GM12892 (cell line): ENCODE measurements around the gene BFSP1.

ENCODE experiments used
- DNase-seq: peaks from one replicate; pipeline ENCODE4 v3.0.0; 2011; ENCODE audit not compliant: insufficient read length
- FAIRE-seq: peaks from 2 replicates; lab custom pipeline; 2011; peaks lifted over from hg19 to GRCh38; lab: Jason Lieb, UNC
- POLR2A ChIP-seq: IDR thresholded peaks from 2 replicates; pipeline ENCODE4 v1.6.1; 2011; ENCODE audit warnings: low read depth, low read length, control low read depth
- POLR2AphosphoS5 ChIP-seq: IDR thresholded peaks from 2 replicates; pipeline ENCODE4 v1.6.1; 2011; ENCODE audit warnings: low read depth, low read length, control low read depth
- TAF1 ChIP-seq: IDR thresholded peaks from 2 replicates; pipeline ENCODE4 v1.6.1; 2011; ENCODE audit warnings: low read depth, mild to moderate bottlenecking, control low read depth, low read length, borderline replicate concordance

Gene BFSP1

GRCh38 chr20:17556837-17557674 lies 25.9 kb upstream of the BFSP1 start:
- no peak for TF ChIP-seq POLR2AphosphoS5
- no peak for TF ChIP-seq TAF1
- FAIRE-seq (no peak), DNase-seq (no peak)

- DNase-seq (no peak), FAIRE-seq (no peak)
- TF ChIP-seq POLR2AphosphoS5: no peak
- no peak for TF ChIP-seq TAF1
- TF ChIP-seq POLR2A: no peak
Observed at GRCh38 chr20:17555106-17555505, 23.9 kb upstream of the BFSP1 start.

GRCh38 chr20:17549131-17549530 lies 18.0 kb upstream of the BFSP1 start:
- DNase-seq (no peak), FAIRE-seq (no peak)
- TF ChIP-seq TAF1 (no peak), POLR2A (no peak), POLR2AphosphoS5 (no peak)

- FAIRE-seq (no peak), DNase-seq (no peak)
- TF ChIP-seq TAF1 (no peak), POLR2A (no peak), POLR2AphosphoS5 (no peak)
Observed at GRCh38 chr20:17545127-17545526, 13.9 kb upstream of the BFSP1 start.

DNA sequence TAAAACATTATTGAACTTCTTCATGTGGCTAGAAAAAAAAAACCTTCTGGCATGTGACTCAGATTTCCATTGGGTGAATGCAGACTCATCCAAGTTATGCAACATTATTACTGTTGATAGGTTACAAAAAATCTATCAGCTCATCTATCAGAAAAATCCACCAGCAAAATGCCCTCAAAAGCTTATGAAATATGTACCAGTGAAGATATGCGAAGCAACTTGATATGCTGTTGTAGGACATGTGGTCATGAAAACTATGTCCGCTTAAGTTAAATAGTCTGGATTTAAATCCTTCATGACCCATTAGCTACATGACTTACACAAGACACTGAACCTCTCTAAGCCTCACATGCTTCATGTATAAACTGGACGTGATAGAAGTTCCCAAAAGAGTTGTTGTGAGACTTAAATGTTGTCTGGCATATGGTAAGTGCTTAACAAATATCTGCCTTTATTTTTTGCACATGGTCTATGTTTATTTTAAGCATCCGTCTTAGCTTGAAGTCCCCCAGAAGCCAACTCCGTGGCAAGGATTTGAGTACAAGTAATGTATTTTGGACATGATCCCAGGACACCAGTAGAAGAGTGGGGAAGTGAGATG lies 12.5 kb upstream of the BFSP1 start:
- FAIRE-seq: no peak
- TF ChIP-seq POLR2A (no peak), TAF1 (no peak), POLR2AphosphoS5 (no peak)
- no peak for DNase-seq

- FAIRE-seq: no peak
- no peak for DNase-seq
- TF ChIP-seq POLR2A (no peak), TAF1 (no peak), POLR2AphosphoS5 (no peak)
Observed at GRCh38 chr20:17542993-17543412, 11.8 kb upstream of the BFSP1 start.

GRCh38 chr20:17542481-17542880 lies 11.3 kb upstream of the BFSP1 start:
- DNase-seq: no peak
- FAIRE-seq: no peak
- TF ChIP-seq TAF1 (no peak), POLR2A (no peak), POLR2AphosphoS5 (no peak)

DNA sequence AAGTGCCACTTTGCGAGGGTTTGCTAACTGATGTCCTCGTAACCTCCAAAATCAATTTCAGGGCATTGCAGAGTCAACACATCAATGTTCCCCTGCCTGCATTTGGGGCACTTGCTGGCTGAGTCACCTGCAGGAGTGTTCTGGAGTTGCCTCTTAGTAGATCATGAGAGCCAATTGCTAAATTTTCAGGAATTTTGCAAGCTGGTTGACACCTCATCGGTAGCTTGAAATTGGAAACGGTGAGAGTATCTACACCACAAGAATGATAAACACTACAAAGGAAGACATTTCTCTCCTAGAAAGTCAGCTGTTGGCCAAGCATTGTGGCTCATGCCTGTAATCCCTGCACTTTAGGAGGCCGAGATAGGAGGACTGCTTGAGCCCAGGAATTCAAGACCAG lies 10.8 kb upstream of the BFSP1 start:
- FAIRE-seq: no peak
- TF ChIP-seq TAF1: no peak
- TF ChIP-seq POLR2A: no peak
- TF ChIP-seq POLR2AphosphoS5: no peak
- no peak for DNase-seq

- DNase-seq: no peak
- TF ChIP-seq TAF1: no peak
- no peak for TF ChIP-seq POLR2AphosphoS5
- TF ChIP-seq POLR2A: no peak
- no peak for FAIRE-seq
Observed at GRCh38 chr20:17541596-17541995, 10.4 kb upstream of the BFSP1 start.

GRCh38 chr20:17538517-17539170 lies 7.5 kb upstream of the BFSP1 start:
- no peak for TF ChIP-seq POLR2A
- no peak for TF ChIP-seq TAF1
- no peak for TF ChIP-seq POLR2AphosphoS5
- DNase-seq (no peak), FAIRE-seq (no peak)

DNA sequence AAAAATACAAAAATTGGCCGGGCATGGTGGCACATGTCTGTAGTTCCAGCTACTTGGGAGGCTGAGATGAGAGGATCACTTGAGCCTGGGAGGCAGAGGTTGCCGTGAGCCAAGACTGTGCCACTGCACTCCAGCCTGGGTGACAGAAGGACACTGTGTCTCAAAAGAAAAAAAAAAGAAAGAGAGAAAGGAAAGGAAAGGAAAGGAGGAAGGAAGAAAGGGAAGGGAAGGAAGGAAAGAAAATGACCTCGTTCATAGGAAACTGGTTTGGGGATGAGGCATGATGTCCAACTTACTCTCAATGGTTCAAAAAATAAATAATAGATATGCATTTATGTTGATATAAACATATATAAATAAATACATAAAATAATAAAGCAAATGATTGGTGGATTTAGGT lies 6.8 kb upstream of the BFSP1 start:
- FAIRE-seq (no peak), DNase-seq (no peak)
- TF ChIP-seq POLR2AphosphoS5 (no peak), TAF1 (no peak), POLR2A (no peak)

- peak; percentile 40 for DNase-seq
- FAIRE-seq: peak; percentile 94
- TF ChIP-seq POLR2A (no peak), POLR2AphosphoS5 (no peak), TAF1 (no peak)
Observed at GRCh38 chr20:17536944-17537444, 5.8 kb upstream of the BFSP1 start.
